ENCODE results near the gene MGARP.
A peak's percentile ranks its signal among the peaks of the same experiment; 100 is the strongest.

Gene MGARP

GRCh38 chr4:139243448-139244365, 36.3 kb downstream of the MGARP start:
- FAIRE-seq = no peak

DNA sequence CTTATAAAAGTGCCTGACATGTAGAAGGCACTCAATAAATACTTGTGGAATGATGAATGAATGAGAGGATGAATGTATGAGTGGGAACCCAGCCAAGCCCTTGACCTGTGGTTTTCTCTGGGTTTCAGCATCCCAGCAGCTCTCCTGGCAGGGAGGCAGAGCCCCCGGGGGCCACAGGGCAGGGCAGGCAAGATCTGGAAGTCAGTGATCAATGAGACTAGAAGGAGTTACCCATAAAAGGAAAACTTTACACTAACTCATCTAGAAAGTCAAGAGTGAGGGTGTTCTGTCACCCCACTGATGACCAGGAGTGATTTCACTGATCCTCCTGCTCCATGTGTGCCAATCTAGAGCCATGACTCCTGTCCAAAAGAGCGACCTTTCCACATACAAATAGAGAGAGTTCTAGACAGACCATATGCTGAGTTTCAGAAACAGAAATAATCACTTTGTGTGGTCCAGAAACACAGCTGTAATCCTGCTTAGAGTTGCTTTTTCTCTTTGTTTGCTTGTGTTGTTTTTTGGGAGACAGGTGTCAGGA, 37.4 kb downstream of the MGARP start:
- no peak for FAIRE-seq

GRCh38 chr4:139241784-139242151, 38.3 kb downstream of the MGARP start:
- no peak for FAIRE-seq

GRCh38 chr4:139241086-139241783, 38.8 kb downstream of the MGARP start:
- no peak for FAIRE-seq

GRCh38 chr4:139239127-139239772, 40.8 kb downstream of the MGARP start:
- FAIRE-seq = no peak

DNA sequence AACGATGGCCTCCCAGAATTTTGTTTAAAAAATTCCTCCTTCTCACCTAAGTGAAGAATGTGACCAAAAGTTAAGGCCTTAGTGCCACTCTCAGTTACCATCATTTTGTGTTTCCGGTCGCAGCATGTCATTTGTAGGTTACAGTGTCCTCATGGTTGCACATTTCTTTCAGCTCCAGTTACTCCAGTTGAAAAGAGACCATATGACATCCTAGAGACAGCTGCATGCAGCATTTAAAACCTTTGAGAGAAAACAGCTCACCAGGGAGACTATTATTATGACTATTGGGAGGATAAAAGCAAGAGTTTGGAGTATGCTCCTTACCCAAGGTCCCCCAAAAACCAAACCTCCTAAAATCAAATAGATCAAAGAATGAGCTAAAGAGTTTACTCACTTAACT, 45.8 kb downstream of the MGARP start:
- peak; percentile 79 for FAIRE-seq

DNA sequence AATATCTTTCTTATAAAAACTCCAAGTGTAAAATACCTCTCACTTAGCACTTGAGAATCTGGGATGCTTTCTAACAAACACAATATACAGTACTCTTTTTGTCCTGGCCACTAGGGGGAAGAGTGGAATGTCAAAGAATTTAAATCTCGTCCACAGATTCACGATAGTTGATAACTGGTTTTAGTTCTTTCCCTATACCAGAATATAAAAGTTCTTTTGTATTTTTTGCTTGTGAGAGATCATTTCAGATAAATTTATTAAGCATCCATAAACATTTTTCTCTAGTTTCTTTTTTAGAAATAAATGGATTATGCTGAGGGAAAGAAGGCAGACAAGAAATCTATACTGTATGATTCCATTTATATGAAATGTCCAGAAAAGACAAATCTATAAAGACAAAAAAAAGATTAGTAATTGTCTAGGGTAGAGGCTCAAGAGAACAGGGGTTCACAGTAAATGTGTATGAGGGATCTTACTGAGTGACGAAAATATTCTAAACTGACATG, 50.4 kb downstream of the MGARP start:
- FAIRE-seq = peak; percentile 95

DNA sequence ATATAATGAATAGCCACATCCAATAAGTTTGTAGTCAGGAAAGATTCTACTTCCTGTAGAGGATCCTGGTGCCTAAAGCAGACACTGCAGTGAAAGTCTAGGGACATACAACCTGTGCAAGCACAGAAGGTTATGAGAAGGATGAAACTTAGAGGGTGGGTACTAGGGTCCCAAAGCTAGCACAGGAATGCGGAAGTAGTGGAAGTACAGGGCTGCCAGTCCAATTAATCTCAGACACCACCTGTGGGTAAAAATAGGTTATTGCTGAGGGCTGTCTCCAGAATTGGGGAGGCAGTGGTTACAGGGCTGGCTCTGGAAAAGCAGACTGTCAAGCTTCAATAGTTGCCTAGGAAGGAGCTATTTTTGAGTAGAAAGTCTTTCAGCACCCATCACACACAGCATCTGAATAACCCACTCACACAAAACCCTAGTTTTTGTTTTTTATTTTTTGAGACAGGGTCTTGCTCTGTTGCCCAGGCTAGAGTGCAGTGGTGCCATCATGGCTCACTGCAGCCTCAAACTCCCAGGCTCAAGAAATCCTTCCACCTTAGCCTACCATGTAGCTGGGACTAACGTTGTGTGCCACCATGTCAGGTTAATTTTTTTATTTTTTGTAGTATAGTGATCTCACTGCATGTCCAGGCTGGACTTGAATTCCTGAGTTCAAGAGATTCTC, 52.2 kb downstream of the MGARP start:
- no peak for FAIRE-seq

- no peak for FAIRE-seq
Observed at GRCh38 chr4:139223682-139224317, 56.2 kb downstream of the MGARP start.

GRCh38 chr4:139222215-139222614, 57.8 kb downstream of the MGARP start:
- FAIRE-seq = no peak

GRCh38 chr4:139221687-139222086, 58.3 kb downstream of the MGARP start:
- no peak for FAIRE-seq

DNA sequence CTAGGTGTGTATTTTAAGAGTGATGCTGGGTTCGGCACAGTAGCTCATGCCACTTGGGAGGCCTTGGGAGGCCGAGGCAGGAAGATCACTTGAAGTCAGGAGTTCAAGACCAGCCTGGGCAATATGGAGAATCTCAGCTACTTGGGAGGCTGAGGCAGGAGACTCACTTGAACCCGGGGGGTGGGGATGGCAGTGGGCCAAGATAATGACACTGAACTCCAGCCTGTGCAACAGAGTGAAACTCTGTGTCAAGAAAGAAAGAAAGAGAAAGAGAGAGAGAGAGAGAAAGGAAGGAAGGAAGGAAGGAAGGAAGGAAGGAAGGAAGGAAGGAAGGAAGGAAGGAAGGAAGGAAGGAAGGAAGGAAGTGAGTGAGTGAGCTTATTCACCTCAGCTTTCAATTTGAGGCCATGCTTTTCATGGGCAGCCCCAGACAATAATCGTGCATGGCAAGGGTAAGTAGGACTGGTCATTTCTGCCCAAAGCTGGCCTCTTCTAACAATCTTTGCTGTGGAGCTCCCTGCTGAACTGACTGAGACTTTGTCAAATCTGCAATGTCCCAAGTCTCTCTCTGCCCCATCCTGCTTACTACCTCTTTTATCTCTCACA, 60.5 kb downstream of the MGARP start:
- FAIRE-seq = no peak
